PC-3 (cell line): ENCODE data around the gene SLC18A2.

Source experiments
- EZH2 ChIP-seq: fragments of 300-600 bp; sonication (generic); IDR thresholded peaks from one replicate; pipeline ENCODE4 v1.6.1; 2017; ENCODE audit warnings: antibody characterized with exemption, mild to moderate bottlenecking, low read length; ENCODE audit not compliant: unreplicated experiment
- TF ChIP-seq, protein P1 (sequence below): fragments of 300-600 bp; sonication (generic); conservative IDR thresholded peaks from 2 replicates; pipeline ENCODE4 v1.5.1; 2017; ENCODE audit warnings: antibody characterized with exemption, low read depth, mild to moderate bottlenecking, low read length

DNA sequence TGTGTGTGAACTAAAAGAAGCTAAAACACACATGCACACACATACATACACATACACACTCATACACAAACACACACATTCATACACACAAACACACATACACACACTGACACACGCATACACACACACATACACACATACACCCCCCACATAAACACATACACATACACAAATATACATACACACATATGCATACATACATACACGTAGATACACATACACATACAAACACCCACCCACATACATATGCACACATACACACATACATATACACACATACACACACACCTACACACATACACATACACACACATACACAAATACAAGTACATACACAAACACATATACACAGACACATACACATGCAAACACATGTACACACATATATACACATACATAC, 28.0 kb downstream of the SLC18A2 start:
- TF ChIP-seq, protein P1, sequence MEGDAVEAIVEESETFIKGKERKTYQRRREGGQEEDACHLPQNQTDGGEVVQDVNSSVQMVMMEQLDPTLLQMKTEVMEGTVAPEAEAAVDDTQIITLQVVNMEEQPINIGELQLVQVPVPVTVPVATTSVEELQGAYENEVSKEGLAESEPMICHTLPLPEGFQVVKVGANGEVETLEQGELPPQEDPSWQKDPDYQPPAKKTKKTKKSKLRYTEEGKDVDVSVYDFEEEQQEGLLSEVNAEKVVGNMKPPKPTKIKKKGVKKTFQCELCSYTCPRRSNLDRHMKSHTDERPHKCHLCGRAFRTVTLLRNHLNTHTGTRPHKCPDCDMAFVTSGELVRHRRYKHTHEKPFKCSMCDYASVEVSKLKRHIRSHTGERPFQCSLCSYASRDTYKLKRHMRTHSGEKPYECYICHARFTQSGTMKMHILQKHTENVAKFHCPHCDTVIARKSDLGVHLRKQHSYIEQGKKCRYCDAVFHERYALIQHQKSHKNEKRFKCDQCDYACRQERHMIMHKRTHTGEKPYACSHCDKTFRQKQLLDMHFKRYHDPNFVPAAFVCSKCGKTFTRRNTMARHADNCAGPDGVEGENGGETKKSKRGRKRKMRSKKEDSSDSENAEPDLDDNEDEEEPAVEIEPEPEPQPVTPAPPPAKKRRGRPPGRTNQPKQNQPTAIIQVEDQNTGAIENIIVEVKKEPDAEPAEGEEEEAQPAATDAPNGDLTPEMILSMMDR, result no peak
- no peak for TF ChIP-seq EZH2
